Lower leg skin (tissue), 3 donors: ENCODE measurements around the gene LY6G6C.

Experiments
- CTCF ChIP-seq, 3 donors: fragments of 450-650 bp; IDR thresholded peaks; one replicate each; pipeline ENCODE4 v1.5.1; 2016; ENCODE audit warnings: antibody characterized with exemption in 3 of 3, mild to moderate bottlenecking in 3 of 3, moderate library complexity in 2 of 3
- POLR2A ChIP-seq, 2 donors: fragments of 450-650 bp; IDR thresholded peaks; one replicate each; pipeline ENCODE4 v1.6.1; 2016 to 2017; ENCODE audit warnings: antibody characterized with exemption in 2 of 2, mild to moderate bottlenecking in 1 of 2, moderate library complexity in 1 of 2

GRCh38 chr6:31725502-31726350, 4.2 kb upstream of the LY6G6C start:
- TF ChIP-seq CTCF (IDR thresholded peaks at IDR 0.05) (no peak), POLR2A (IDR thresholded peaks at IDR 0.05) (no peak)
